Stimulated activated CD8-positive, alpha-beta memory T cell treated with anti-CD3 and anti-CD28 coated beads, Interleukin-12 subunit alpha, Interleukin-12 subunit beta, amount 100 ng/mL, for 1 hour (primary cell): ENCODE measurements around the gene SLC38A5.
"Not testable (repeated sequence)": the region's sequence is repeated elsewhere in the genome, so short reads cannot be mapped to it uniquely, and the experiment has no call there.

Source experiments
- DNase-seq: peaks from one replicate; pipeline ENCODE4 v3.0.0-alpha.2; 2020; ENCODE audit warnings: low read depth

The SLC38A5 gene

DNA sequence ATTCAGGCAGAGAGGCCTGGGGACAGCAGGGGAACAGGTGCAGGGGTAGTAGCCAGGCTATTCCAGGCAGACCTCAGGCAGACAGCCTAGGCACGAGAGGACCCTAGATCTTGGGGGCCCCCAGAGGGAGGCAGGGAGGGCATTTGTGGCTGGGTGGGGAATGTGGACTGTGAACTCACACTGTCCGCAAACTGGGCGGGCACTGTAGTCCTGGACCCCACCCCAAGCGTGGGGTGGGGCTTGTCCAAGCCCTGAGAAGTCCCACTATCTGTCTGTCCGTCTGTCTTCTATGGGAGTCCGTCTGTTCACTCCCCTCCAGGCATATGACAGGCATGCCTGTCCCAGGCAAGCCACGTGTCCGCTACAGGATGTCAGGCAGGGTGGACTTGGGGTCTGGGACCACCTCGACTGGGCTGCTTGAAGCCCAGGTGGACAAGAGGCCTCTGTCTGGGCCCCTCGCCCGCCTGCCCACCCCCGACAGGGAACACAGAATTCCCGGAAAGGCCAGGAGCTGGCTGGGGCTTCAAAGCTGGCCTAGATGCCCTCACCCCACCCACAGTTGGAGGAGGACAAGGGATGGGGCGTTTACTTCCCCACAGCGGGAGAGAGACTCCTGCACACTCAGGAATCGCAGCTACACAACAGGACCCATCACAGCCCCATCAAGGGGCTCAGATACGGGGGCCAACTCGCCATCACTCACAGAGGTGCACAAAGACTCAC lies at the start of gene SLC38A5:
Gene SLC38A5 (minus strand): TSS at position 151 of the 723 bp plus-strand sequence. CDS start 2,336 bp downstream, outside the sequence.
- DNase-seq, result no peak

DNA sequence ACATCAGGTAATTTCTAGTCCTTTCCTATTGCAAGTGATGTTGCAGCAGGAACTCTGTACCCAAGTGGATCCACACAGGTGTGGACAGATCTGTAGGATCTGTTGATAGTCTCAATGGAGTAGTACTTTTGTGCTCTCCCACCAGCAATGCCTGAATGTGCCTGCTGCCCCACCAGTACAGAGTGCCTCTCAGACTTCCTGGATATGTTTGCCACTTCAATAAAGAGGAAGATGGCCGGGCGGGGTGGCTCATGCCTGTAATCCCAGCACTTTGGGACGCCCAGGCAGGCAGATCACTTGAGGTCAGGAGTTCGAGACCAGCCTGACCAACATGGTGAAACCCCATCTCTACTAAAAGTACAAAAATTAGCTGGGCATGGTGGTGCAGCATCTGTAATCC lies 49.4 kb upstream of the SLC38A5 start:
- not testable (repeated sequence) for DNase-seq

DNA sequence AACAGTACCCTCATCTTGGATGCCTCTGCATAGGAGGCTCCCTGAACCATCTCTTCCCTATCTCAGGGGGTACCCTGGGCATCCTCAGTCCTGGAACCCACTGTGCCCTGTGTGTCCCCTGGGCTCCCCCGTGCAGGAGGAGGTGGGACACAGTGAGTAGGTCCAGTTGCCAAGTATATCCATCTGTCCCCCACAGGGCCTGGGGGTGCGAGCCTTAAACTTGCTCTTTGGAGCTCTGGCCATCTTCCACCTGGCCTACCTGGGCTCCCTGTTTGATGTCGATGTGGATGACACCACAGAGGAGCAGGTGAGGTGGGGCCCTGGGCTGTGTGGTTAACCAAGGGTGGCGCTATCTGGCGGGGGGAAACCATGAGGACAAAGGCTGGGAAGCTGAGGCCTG lies 46.9 kb upstream of the SLC38A5 start:
- no peak for DNase-seq

DNA sequence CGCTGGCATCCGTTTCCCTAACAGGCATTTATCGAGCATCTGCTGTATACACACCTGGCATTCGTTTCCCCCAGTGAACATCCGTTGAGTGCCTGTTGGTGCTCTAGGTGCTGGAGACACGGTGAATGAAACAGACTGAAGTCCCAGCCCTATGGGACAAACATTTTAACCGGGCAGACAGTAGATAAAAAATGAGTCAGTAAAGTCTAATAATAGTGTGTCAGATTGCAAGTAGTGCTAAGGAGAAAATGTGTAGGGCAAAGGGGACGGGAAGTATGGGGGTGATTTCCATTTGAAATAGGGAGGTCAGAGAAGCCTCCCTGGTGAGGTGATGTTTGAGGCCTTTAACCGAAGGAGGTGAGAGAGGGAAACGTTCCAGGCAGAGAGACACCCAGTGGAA lies 46.2 kb upstream of the SLC38A5 start:
- no peak for DNase-seq

DNA sequence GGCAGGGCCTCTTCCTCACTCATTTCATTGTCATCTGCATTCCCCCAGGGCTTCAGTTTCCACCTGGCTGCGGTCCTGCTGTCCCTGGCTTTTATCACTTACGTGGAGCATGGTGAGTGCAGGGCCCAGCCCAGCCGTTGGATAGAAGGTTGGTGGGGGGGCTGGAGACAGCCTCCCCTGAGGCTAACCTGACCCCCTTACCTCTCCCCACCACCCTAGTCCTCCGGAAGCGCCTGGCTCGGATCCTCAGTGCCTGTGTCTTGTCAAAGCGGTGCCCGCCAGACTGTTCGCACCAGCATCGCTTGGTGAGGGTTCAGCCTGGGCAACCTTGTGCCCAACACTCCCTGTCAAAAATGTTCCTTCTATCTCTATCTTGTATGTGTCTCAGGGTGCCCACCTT lies 45.8 kb upstream of the SLC38A5 start:
- DNase-seq, result no peak

DNA sequence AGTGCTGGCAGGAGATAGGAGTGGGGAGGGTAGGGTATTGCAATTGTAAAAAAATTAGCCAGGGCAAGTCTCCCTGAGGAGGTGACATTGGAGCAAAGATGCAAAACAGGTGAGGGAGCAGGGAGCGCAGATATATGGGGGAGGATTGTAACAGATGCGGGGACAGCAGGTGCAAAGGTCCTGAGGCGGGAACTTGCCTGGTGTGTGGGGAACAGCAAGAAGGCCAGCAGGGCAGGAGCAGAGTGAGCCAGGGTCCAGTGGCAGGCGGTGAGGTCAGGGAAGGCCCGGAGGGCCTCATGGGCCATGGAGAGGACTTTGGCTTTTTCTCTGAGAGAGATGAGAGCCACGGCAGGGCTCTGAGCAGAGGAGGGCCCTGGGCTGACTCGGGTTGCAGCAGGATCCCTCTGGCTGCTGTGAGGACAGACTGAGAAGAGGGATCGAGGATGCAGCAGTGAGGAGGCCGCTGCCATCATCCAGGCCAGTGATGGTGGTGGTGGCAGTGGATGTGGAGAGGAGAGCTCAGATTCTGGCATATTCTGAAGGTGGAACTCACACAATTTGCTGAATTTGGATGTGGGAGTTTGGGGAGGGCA lies 44.9 kb upstream of the SLC38A5 start:
- no peak for DNase-seq

DNA sequence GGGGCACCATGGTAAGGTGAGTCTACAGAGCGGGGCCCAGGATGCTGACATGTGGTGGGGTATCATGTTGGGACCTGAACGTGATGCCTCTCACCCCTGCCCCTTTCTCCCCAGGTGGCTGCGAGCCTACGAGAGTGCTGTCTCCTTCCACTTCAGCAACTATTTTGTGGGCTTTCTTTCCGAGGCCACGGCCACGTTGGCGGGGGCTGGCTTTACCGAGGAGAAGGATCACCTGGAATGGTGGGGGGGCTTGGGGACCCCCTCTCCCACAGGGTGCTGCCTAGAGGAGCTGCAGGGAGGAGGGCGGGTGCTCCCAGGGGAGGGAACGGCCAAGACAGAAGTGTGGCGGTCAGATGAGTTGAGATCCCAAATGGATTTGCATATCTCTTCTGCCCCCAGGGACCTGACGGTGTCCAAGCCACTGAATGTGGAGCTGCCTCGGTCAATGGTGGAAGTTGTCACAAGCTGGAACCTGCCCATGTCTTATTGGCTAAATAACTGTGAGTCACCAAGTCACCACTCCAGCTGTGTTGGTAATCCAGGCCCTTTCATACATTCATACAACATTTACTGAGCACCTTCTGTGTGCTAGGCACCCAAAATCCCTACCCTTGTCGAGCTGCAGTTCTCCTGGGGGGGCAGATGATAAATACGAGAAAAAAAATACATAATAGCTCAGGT lies 44.2 kb upstream of the SLC38A5 start:
- no peak for DNase-seq

DNA sequence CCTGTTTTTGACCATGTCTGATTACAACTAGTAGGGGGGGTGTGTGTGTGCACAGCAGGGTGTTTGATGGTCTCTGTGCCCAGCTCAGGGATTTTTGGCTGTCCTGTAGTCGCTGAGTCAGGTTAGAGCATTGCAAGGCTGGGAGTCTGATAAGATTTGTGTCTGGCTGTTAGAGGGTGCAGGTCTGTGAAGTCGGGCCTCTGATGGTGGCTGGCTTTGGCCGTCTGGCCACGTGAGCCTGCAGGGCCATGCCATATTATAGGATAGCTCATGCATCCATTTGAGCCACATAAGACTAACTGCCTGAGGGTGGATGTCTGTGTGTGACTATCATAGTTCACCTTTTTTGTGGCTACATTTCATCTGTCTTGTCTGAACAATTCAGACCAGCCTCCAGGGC lies 43.6 kb upstream of the SLC38A5 start:
- no peak for DNase-seq

DNA sequence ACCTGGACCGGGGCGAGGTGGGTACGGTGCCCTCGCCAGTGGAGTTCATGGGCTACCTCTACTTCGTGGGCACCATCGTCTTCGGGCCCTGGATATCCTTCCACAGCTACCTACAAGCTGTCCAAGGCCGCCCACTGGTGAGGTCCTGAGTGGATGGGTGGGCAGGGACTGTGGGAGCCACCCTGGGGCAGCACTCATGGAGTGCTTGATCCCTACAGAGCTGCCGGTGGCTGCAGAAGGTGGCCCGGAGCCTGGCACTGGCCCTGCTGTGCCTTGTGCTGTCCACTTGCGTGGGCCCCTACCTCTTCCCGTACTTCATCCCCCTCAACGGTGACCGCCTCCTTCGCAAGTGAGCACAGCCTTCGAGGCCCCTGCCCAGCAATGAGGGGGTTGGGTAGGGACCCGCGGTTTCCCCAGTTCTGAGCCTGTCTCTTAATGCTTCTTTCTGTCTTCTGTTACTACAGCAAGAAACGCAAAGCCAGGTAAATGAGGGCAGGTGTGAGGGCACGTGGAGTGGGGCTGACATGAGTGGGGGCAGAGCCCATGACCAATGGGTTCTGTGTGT lies 42.4 kb upstream of the SLC38A5 start:
- no peak for DNase-seq

DNA sequence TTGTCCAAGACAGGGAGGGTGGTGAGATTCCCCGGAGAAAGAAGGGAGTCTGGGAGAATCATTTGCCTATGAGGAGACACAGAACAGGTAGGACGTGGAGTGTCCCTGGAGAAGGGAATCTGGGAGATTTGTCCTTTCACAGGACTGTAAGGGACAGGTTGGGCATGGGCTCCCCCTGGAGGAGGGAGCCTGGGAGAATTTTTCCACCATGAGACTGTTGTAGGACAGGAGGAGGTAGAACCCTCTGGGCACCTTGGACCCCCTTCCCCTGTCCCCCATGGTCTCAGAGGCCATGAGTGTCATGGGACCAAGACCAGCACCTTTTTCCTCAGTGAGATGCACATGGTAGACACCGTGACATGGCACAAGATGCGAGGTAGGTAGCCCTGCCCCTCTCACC lies 41.5 kb upstream of the SLC38A5 start:
- no peak for DNase-seq

DNA sequence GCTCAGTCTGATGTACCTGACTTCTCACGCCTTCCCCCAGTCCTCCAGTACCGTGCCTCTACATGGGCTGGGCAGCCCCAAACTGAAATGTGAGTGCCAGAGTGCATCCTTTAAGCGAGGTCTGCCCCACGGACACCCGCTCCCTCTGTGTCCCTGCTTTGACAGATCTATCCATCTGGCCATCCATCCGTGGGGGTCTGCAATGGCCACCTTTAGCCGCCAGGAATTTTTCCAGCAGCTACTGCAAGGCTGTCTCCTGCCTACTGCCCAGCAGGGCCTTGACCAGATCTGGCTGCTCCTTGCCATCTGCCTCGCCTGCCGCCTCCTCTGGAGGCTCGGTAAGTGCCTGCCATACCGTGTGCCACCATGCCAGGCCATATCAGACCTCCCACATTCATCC lies 39.6 kb upstream of the SLC38A5 start:
- DNase-seq, result no peak

DNA sequence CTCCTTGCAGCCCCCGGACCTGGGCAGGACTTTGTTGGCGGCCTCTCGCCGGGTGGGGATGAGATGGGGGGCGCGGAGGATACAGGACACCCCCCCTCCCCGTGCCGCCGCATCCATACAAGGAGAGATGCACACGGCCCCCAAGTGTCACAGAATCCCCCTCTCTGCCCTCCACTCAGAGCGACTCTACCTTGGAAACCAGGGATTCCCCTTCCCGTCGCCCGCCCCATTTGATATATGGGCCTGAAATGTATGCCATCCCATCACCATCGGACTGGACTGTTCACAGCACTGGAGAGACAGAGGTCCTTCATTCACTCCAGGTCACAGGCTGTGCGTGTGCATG lies 39.2 kb upstream of the SLC38A5 start:
- DNase-seq, result no peak

DNA sequence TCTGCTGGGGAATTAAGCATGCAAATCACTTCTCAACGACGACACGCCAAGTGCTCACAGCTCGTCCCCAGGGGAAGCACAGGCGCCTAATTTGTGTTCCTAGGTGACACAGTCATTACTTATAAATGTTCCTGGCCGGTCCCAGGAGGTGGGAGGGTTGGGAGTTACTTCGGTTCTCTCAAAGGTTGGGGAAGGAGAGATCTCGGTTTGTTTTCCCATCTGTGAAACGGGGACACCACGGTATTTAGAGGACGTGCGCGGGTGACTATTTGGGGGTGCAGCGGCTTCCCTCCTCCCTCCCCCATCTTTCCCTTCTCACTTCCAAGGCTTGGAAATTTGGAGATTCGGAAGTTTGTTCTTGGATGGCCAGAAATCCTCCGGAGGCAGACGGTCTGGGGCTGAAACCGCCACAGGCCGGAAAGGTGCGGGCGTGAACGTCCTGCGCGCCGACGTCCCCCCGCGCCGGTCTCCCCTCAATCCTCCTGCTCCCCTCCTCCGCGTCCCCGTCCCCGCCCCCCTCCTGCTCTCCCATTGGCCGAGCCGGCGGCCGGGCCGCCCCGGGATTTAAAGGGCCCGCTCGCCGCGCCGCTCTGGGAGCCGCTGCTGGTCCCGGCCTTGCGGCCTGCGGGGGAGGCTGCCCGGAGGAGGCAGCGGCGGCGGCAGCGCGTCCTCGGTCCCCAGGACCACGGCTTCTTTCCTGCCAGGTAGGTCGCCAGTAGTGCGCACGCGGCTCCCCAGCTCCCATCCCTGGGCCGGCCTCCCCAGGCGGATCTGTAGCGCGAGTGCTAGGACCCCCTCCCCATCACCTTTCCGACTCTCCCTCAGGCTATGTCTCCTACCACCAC lies 38.6 kb upstream of the SLC38A5 start, which contains the start of gene PORCN:
Gene PORCN (plus strand): TSS at position 593 of the 845 bp plus-strand sequence. CDS start 829 bp downstream, outside the sequence.
- DNase-seq, result peak; percentile 62

DNA sequence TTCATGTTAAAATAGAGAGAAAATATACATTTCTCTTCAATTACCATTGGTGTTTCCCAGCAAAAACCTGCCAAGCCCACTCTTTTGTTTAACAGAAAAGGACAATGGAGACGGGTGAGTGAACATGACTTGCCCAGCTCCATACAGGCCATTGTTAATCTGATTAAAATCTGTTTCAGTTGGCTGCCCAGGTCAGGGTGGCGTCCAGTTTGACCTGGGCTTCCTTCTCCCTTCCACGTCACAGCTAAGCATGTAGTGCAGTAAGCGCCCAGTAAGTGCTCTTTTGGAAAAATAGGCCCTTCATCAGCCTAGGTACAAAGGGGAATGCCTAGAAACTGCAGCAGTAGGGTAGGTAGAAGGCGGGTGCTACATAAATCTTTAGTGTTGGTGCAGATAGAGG lies 37.2 kb upstream of the SLC38A5 start:
- no peak for DNase-seq

DNA sequence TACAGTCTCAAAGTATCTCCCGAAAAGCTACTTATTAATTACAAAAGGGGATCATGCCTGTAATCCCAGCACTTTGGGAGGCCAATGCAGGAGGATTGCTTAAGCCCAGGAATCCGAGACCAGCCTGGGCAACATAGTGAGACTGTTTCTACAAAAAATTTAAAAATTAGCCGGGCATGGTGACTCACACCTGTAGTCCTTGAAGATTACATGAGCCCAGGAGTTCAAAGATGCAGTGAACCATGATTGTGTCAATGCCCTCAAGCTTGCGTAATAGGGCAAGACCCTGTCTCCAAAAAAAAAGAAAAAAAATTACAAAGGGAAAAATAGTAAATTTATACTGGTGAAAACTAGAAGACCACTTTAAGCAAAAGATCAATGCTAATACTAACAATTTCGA lies 35.4 kb upstream of the SLC38A5 start:
- DNase-seq, result no peak

DNA sequence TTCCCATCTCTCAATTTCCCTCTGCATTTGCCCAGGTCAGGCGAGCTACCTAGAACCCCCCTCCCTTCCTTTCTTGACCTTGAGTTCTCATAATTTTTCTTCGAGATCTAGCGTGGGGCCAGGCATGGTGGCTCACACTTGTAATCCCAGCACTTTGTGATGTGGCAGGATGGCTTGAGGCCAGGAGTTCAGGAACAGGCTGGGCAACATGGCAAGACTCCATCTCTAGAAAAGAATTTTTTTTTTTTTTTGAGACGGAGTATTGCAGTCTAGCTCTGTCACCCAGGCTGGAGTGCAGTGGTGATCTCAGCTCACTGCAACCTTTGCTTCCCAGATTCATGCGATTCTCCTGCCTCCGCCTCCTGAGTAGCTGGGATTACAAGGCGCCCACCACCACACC lies 34.2 kb upstream of the SLC38A5 start:
- DNase-seq, result no peak

DNA sequence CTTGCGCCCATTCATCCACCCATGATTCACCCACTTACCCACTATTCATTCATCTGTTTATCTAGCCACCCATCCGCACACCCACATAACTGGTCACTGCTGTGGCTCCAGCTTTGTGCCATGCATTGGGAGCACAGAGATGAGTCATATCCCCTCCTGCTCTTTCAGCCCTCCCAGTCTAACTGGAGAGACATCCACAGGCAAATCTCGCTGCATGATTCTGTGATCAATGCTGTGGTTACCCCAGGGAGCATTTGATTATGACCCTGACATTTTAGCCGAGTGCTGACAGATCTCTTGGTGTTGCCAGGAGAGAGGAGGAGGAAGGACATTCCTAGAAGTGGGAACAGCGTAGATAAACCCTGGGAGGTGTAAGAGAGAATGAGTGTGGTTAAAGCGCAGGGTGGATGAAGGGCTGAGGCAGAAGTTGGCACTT lies 28.3 kb upstream of the SLC38A5 start:
- no peak for DNase-seq

DNA sequence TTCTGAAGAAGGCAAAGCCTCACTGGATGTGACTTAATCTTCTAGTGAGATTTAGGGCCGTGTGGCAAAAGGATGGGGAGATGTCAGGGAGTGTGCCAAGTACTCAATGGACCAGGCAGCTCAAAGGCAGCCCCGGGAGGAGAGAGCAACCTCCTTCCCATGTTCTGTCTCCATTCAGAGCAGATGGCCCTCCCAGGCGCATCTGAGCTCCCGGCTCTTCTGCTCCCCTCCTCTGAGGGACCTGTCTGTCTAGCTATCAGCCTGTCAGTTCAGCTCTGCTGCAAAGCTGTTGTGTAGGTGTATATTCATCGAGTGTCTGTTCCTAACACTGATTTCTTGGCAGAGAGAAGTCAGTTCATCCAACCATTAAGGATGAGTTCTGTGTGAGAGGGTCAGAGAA lies 27.8 kb upstream of the SLC38A5 start:
- DNase-seq, result no peak

DNA sequence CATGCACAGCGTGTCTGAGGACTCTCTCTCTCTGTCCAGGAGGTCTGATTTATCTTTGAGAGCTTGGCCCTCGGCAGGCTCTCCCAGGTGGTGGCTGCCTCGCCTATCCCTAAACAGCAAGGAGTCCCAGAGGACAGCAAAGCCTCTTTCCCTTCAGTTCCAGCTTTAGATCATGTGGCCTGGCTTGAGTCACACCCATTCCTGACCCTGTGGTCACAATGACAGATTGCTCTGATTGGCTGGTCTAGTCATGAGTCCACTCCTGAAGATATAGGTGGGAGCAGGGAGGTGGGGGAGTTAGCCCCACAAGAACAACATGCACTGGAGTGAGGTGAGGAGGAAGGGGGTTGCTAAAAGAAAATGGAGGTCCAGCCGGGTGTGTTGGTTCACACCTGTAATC lies 26.6 kb upstream of the SLC38A5 start:
- no peak for DNase-seq

DNA sequence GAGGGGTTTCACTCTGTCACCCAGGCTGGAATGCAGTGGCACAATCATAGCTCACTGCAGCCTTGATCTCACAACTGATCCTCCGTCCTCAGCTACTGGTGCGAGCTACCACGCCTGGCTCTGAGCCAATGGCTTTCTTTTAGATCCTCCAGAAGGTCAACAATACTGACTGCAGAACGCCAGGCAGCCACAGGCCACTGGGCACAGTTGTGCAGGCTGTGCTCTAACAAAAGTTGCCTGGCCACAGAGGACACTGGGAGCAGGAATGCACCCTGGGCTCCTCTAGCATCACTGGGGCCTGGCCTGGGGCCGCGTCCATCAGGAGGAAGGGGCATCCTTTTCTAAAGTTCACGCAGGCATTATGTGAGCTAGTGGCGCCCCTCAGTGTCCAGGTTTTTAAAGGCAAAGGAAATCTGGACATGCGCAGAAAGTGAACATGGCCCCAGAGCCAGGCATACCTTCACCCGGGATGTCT lies 23.9 kb upstream of the SLC38A5 start:
- DNase-seq, result no peak

DNA sequence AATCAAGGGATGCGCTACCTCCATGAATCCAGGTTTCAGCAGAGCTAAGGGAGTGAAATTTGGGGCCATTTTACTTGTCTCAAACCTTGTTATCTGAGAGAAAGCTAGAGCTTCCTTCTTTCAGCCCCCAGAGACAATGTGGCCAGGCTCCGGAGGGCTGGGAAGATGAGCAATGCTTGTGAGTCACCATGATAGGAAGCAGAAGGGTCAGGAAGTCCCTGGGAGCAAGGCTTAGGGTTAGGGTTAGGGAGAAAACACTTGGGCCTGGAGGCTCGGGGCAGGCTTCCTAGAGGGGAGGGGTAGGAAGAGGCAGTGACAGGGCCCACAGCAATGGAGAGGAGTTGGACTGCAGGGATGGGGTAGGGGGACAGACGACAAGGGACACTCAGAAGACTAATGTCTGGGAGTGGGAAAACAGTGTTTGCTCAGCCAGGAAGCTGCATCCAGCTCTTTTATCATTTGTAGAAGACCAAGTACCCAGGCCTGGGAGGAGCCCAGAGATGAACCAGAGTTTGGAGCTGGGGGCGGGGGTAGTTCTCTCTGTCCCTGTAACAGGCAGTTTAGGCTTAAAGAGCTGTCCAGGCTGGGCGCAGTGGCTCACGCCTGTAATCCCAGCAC lies 22.3 kb upstream of the SLC38A5 start:
- DNase-seq, result no peak

DNA sequence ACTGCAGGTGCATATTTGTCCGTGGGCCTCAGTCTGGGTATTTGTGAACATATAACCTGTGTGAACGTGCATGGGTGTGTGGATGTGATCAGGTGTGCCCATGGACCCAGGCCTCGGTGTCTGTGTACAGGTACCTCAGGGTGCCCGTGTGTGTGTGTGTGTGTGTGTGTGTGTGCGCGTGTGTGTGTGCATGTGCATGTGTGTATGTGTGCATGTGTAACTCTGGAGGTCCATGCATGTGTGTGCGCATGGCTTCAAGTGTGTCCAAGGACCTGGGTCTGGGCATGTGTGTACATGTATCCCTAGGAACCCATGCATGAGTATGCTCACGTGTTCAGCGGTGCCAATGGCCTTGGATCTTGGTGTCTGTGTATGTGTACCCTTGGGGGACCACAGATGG lies 21.7 kb upstream of the SLC38A5 start:
- no peak for DNase-seq
